RWPE2 (cell line): ENCODE data around the gene FRMD7.

ENCODE experiments used
- ATAC-seq: fragments of 200-7000 bp; cut with Tn5 transposase; 3 replicates; pipeline ENCODE4 v1.9.1; 2021; ENCODE audit warnings: low read depth
- DNase-seq: peaks from one replicate; pipeline ENCODE4 v3.0.0-alpha.2; 2020; ENCODE audit warnings: low spot score
- H3K27ac ChIP-seq: fragments of 450-650 bp; 2 replicates; pipeline ENCODE4 v1.5.1; 2017; ENCODE audit warnings: mild to moderate bottlenecking; ENCODE audit not compliant: poor library complexity, severe bottlenecking
- H3K27me3 ChIP-seq: fragments of 250-450 bp; sonication (Bioruptor Pico); 2 replicates; pipeline ENCODE4 v1.5.1; 2021; ENCODE audit warnings: mild to moderate bottlenecking, moderate library complexity; ENCODE audit not compliant: insufficient read depth, poor library complexity, severe bottlenecking
- H3K36me3 ChIP-seq: fragments of 250-450 bp; sonication (Bioruptor Pico); 2 replicates; pipeline ENCODE4 v1.5.1; 2020; ENCODE audit warnings: low read depth, mild to moderate bottlenecking, moderate library complexity
- H3K4me1 ChIP-seq: fragments of 250-450 bp; sonication (Bioruptor Pico); 2 replicates; pipeline ENCODE4 v1.5.1; 2021; ENCODE audit warnings: mild to moderate bottlenecking, moderate library complexity; ENCODE audit not compliant: insufficient read depth, poor library complexity, severe bottlenecking
- H3K4me3 ChIP-seq: fragments of 250-450 bp; sonication (Bioruptor Pico); 2 replicates; pipeline ENCODE4 v1.5.1; 2021; ENCODE audit warnings: mild to moderate bottlenecking, moderate library complexity; ENCODE audit not compliant: severe bottlenecking
- H3K9me3 ChIP-seq: fragments of 250-450 bp; sonication (Bioruptor Pico); 2 replicates; pipeline ENCODE4 v1.5.1; 2021; ENCODE audit warnings: mild to moderate bottlenecking, moderate library complexity; ENCODE audit not compliant: severe bottlenecking
- CTCF ChIP-seq: fragments of 450-650 bp; IDR thresholded peaks from one replicate; pipeline ENCODE4 v1.5.1; 2017; ENCODE audit warnings: mild to moderate bottlenecking, moderate library complexity; ENCODE audit not compliant: poor library complexity, severe bottlenecking

The FRMD7 gene

GRCh38 chrX:132068405-132068804 lies 59.4 kb downstream of the FRMD7 start:
- peaks cover 8% of the 10 kb centered on the region for H3K36me3 ChIP-seq
- no peak overlapping the region for H3K4me3 ChIP-seq
- DNase-seq, result no peak
- ATAC-seq, result peak; percentile 78
- H3K27ac ChIP-seq, result peak overlapping the region; percentile 34
- peaks cover 4% of the 10 kb centered on the region for H3K4me1 ChIP-seq
- H3K27me3 ChIP-seq, result no peaks in the 10 kb centered on the region
- no peak for TF ChIP-seq CTCF
- no peaks in the 10 kb centered on the region for H3K9me3 ChIP-seq

GRCh38 chrX:132063862-132064261 lies 64.0 kb downstream of the FRMD7 start:
- no peaks in the 10 kb centered on the region for H3K27me3 ChIP-seq

GRCh38 chrX:132063334-132063733 lies 64.5 kb downstream of the FRMD7 start:
- H3K4me1 ChIP-seq, result peaks cover 4% of the 10 kb centered on the region
- TF ChIP-seq CTCF, result no peak
- H3K27me3 ChIP-seq, result no peaks in the 10 kb centered on the region

More at GRCh38 chrX:132063862-132064261, 64.0 kb downstream of the FRMD7 start:
- DNase-seq (no peak), ATAC-seq (no peak)
- Histone ChIP-seq H3K27ac (no peak overlapping the region), H3K4me1 (peaks cover 4% of the 10 kb centered on the region), H3K36me3 (no peaks in the 10 kb centered on the region), H3K9me3 (no peaks in the 10 kb centered on the region), H3K4me3 (no peak overlapping the region)
- TF ChIP-seq CTCF, result no peak

GRCh38 chrX:132059973-132060540 lies 67.8 kb downstream of the FRMD7 start:
- TF ChIP-seq CTCF, result no peak
- Histone ChIP-seq H3K27me3 (no peaks in the 10 kb centered on the region), H3K4me1 (no peaks in the 10 kb centered on the region), H3K9me3 (no peaks in the 10 kb centered on the region), H3K4me3 (no peak overlapping the region), H3K27ac (no peak overlapping the region), H3K36me3 (no peaks in the 10 kb centered on the region)
- DNase-seq (no peak), ATAC-seq (no peak)

More at GRCh38 chrX:132063334-132063733, 64.5 kb downstream of the FRMD7 start:
- Histone ChIP-seq H3K9me3 (no peaks in the 10 kb centered on the region), H3K36me3 (no peaks in the 10 kb centered on the region), H3K27ac (no peak overlapping the region), H3K4me3 (no peak overlapping the region)
- DNase-seq, result no peak
- ATAC-seq, result no peak

GRCh38 chrX:132058975-132059374 lies 68.8 kb downstream of the FRMD7 start:
- DNase-seq, result no peak
- Histone ChIP-seq H3K36me3 (no peaks in the 10 kb centered on the region), H3K4me1 (no peaks in the 10 kb centered on the region), H3K4me3 (no peak overlapping the region), H3K27me3 (no peaks in the 10 kb centered on the region), H3K9me3 (no peaks in the 10 kb centered on the region), H3K27ac (no peak overlapping the region)
- ATAC-seq, result no peak
- no peak for TF ChIP-seq CTCF
